ENCODE results near the gene TAS2R20. TPM values are rescaled to one million over a fixed set of nuclear protein-coding genes. Genes with fewer than 3 reads are reported as not detected.

TAS2R20 gene
- total and polyA plus RNA-seq, 2 of the 4 experiments (the other 2 are of a cell fraction) = 0.36 to 3.4 TPM

GRCh38 chr12:11007608-11008007, 9.5 kb upstream of the TAS2R20 start:
- dilution Hi-C loops (cut with HindIII; ENCODE audit: low sequenced_read_pairs, unreplicated experiment) = no loop called here
- no peak for ATAC-seq (ENCODE audit: low read depth)
- no CpG with 5 or more reads among the region's 1 CpG for WGBS, 2 experiments (ENCODE audit: extremely low coverage in 2 of 2, insufficient read length in 1 of 2)

More at GRCh38 chr12:11007608-11008007, 9.5 kb upstream of the TAS2R20 start:
- H3K56ac ChIP-seq (ENCODE audit: extremely low read depth, insufficient read depth, low read length) = no peak overlapping the region
- H2AK9ac ChIP-seq (replicated peaks; ENCODE audit: low read depth, low read length, poor library complexity) = no peak overlapping the region
- H3K27me3 ChIP-seq (ENCODE audit: control insufficient read depth, insufficient read depth, low read length) = no peaks in the 10 kb centered on the region
- POLR2A ChIA-PET (ENCODE audit: unreplicated experiment) = no interaction called here
- CTCF ChIA-PET = no interaction called here
- H3K4me3 ChIP-seq (ENCODE audit: insufficient read depth, low read depth, low read length) = no peak overlapping the region
- no peak overlapping the region for H2BK5ac ChIP-seq (ENCODE audit: low read depth, low read length, poor library complexity, severe bottlenecking)
- H4K20me1 ChIP-seq (ENCODE audit: insufficient read depth, low read length) = no peaks in the 10 kb centered on the region
- no peak overlapping the region for H2AK5ac ChIP-seq (ENCODE audit: low read depth, low read length)
- H2AFZ ChIP-seq (replicated peaks; ENCODE audit: low read length, poor library complexity) = no peak overlapping the region
- H4K5ac ChIP-seq (ENCODE audit: low read depth, low read length) = no peak overlapping the region
- no peaks in the 10 kb centered on the region for H3K36me3 ChIP-seq (ENCODE audit: control insufficient read depth, insufficient read depth, low read length)
- H2BK120ac ChIP-seq (ENCODE audit: low read depth, low read length) = no peak overlapping the region
- no peak overlapping the region for H3K4ac ChIP-seq (ENCODE audit: low read depth, low read length)
- no peak overlapping the region for H3K4me2 ChIP-seq (ENCODE audit: low read depth, low read length)
- in situ Hi-C loops (cut with MboI; ENCODE audit: low sequenced_read_pairs) = no loop called here
- H3K23ac ChIP-seq (ENCODE audit: low read depth, low read length) = no peak overlapping the region
- no peaks in the 10 kb centered on the region for H3K4me1 ChIP-seq (ENCODE audit: control insufficient read depth, insufficient read depth, low read length)
- H3K9me3 ChIP-seq (ENCODE audit: control insufficient read depth, insufficient read depth, low read length) = no peaks in the 10 kb centered on the region
- peaks cover 1 to 4% of the 10 kb centered on the region in 2 experiments; a peak in 1 of 4 replicates for H3K79me1 ChIP-seq (ENCODE audit: low read depth in 1 of 2, low read length in 2 of 2)
- H3K9me1 ChIP-seq (ENCODE audit: insufficient read depth, low read length) = no peaks in the 10 kb centered on the region
- no peak overlapping the region for H4K91ac ChIP-seq (ENCODE audit: insufficient read depth, low read depth, low read length)
- intact Hi-C loops (cut with micrococcal nuclease) = no loop called here
- H4K8ac ChIP-seq (ENCODE audit: low read depth in 2 of 2, low read length in 2 of 2) = no peak overlapping the region
- no peak overlapping the region for H2BK15ac ChIP-seq (ENCODE audit: low read depth, low read length)
- no peak overlapping the region for H3K14ac ChIP-seq (replicated peaks; ENCODE audit: low read depth, low read length)
- no peak overlapping the region for H3K9ac ChIP-seq (ENCODE audit: low read depth, low read length)
- no peak overlapping the region for H3K18ac ChIP-seq (ENCODE audit: low read depth, low read length)
- no peak overlapping the region for H2BK20ac ChIP-seq (ENCODE audit: low read depth, low read length)
- no peak for DNase-seq
- TF ChIP-seq RFX5 (IDR thresholded peaks at IDR 0.05; ENCODE audit: low read depth, low read length) (no peak), CEBPB (IDR thresholded peaks at IDR 0.05; ENCODE audit: low read depth, low read length) (no peak), BHLHE40 (IDR thresholded peaks at IDR 0.05; ENCODE audit: low read depth, low read length) (no peak), MAFK (IDR thresholded peaks at IDR 0.05; ENCODE audit: low read depth, low read length) (no peak), RCOR1 (IDR thresholded peaks at IDR 0.05; ENCODE audit: insufficient replicate concordance, low read length) (no peak), RAD21 (IDR thresholded peaks at IDR 0.05; ENCODE audit: low read length) (no peak), MXI1 (IDR thresholded peaks at IDR 0.05; ENCODE audit: borderline replicate concordance, low read depth, low read length) (no peak), USF2 (IDR thresholded peaks at IDR 0.05; ENCODE audit: low read depth, low read length) (no peak), NFE2L2 (IDR thresholded peaks at IDR 0.05; ENCODE audit: low read depth, low read length) (no peak), ELK1 (IDR thresholded peaks at IDR 0.05; ENCODE audit: borderline replicate concordance, low read depth, low read length) (no peak)
- BruUV-seq (replicated peaks) = no TSS peak
- H3K27ac ChIP-seq (ENCODE audit: insufficient read depth, low read length) = no peak overlapping the region
